MV-4-11 (cell line): Measurements from ENCODE around the gene ARTN.

Source experiments
- DNase-seq: peaks from one replicate; lab custom pipeline; 2025; lab: John Stamatoyannopoulos, UW

ARTN gene

GRCh38 chr1:43947874-43948437, 14.4 kb downstream of the ARTN start:
- no peak for DNase-seq

GRCh38 chr1:43949678-43950077, 16.1 kb downstream of the ARTN start:
- no peak for DNase-seq

GRCh38 chr1:43951021-43951985, 17.7 kb downstream of the ARTN start:
- no peak for DNase-seq

GRCh38 chr1:43952731-43953346, 19.2 kb downstream of the ARTN start:
- no peak for DNase-seq

- DNase-seq: no peak
Measured at GRCh38 chr1:43953361-43953760, 19.8 kb downstream of the ARTN start.

- no peak for DNase-seq
Measured at GRCh38 chr1:43954036-43954435, 20.4 kb downstream of the ARTN start.

GRCh38 chr1:43956234-43956633, 22.6 kb downstream of the ARTN start:
- DNase-seq: no peak

GRCh38 chr1:43957407-43958040, 23.9 kb downstream of the ARTN start:
- DNase-seq: no peak

- no peak for DNase-seq
Measured at GRCh38 chr1:43958351-43959255, 25.0 kb downstream of the ARTN start.

- DNase-seq: no peak
Measured at GRCh38 chr1:43960798-43961197, 27.2 kb downstream of the ARTN start.

GRCh38 chr1:43961692-43962091, 28.1 kb downstream of the ARTN start:
- no peak for DNase-seq

GRCh38 chr1:43962324-43962723, 28.7 kb downstream of the ARTN start:
- DNase-seq: no peak

GRCh38 chr1:43963006-43963405, 29.4 kb downstream of the ARTN start:
- peak; percentile 56 for DNase-seq

- no peak for DNase-seq
Measured at GRCh38 chr1:43963890-43964289, 30.3 kb downstream of the ARTN start.

GRCh38 chr1:43965316-43965715, 31.7 kb downstream of the ARTN start:
- DNase-seq: no peak

GRCh38 chr1:43968348-43968948, 34.8 kb downstream of the ARTN start:
- no peak for DNase-seq

- DNase-seq: no peak
Measured at GRCh38 chr1:43969416-43969745, 35.8 kb downstream of the ARTN start.

- DNase-seq: peak; percentile 97
Measured at GRCh38 chr1:43969746-43970466, 36.3 kb downstream of the ARTN start, which contains the start of gene DPH2. Gene DPH2 (plus strand): TSS chr1:43970010. CDS start chr1:43970176, 166 bp downstream.

GRCh38 chr1:43970502-43970901, 36.9 kb downstream of the ARTN start:
- no peak for DNase-seq

- no peak for DNase-seq
Measured at GRCh38 chr1:43970911-43971310, 37.3 kb downstream of the ARTN start.
